Stimulated activated CD4-positive, alpha-beta T cell treated with anti-CD3 and anti-CD28 coated beads, Interleukin-1b, Interleukin-23, amount 100 ng/mL, for 24 hours (primary cell): Measurements from ENCODE around the gene PHAF1.

ENCODE experiments used
- DNase-seq, 4 experiments: peaks; one replicate each; pipeline ENCODE4 v3.0.0-alpha.2; 2020; ENCODE audit warnings: low read depth in 4 of 4, low spot score in 1 of 4

PHAF1 gene

GRCh38 chr16:67146523-67147357, 37.0 kb downstream of the PHAF1 start:
- no peak for DNase-seq

- DNase-seq = no peak
Measured at GRCh38 chr16:67147437-67148140, 37.8 kb downstream of the PHAF1 start.

DNA sequence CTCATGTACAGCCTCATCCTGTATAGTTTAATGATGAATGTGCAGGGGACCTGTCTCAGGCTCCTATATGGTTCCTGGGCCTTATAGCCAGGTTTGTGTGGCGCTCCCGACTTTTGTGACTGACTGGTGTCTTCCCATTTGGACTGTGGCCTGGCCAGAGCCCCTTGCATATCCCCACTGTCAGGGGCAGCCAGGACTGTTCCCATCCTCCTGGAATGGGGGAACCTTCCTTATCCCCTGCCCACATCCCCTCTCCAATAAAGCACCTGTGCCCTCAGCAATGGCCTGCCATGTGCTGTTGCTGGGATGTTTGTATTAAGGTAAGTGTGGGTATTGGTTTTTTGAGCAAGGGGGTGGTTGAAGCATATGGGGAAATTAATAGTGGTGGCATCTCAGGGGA, 38.5 kb downstream of the PHAF1 start:
- no peak for DNase-seq

GRCh38 chr16:67148656-67149275, 39.0 kb downstream of the PHAF1 start:
- no peak for DNase-seq

DNA sequence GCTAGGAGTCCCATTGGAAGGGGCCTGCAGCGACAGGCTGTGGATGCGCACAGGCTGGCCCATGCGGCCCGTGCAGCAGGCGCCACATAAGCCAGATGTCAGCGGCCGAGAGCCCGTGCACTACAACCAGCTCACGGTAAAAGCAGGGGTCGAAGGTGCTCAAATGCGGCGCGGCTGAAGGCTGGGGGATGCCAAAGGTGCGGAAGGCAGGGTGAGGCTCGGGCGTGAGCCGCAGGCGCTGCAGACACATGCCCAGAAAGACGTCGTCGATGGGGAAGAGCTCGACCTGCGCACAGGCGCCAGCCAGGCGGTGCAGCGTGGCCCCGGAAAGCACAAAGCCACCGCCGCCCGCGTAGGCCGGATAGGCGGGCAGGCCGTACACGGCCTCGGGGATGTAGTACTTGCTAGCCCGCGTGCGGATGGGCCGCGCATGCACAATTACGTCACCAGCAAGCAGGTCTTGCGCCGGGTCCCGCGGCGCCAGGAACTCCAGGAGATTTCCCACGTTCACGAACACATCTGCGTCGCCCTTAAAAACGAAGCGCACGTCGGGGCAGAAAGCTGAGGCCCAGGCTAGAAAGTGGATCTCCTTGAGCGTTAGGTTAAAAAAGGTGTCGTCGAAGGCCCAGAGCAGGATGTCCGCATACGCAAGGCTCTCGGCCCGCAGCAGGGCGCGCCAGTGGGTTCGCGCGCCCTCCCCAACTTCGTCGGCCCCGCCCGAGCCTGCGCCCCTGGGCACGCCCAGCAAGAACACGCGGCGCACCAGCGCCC, 39.7 kb downstream of the PHAF1 start:
- DNase-seq = no peak

- DNase-seq = no peak
Measured at GRCh38 chr16:67150047-67150832, 40.5 kb downstream of the PHAF1 start.

DNA sequence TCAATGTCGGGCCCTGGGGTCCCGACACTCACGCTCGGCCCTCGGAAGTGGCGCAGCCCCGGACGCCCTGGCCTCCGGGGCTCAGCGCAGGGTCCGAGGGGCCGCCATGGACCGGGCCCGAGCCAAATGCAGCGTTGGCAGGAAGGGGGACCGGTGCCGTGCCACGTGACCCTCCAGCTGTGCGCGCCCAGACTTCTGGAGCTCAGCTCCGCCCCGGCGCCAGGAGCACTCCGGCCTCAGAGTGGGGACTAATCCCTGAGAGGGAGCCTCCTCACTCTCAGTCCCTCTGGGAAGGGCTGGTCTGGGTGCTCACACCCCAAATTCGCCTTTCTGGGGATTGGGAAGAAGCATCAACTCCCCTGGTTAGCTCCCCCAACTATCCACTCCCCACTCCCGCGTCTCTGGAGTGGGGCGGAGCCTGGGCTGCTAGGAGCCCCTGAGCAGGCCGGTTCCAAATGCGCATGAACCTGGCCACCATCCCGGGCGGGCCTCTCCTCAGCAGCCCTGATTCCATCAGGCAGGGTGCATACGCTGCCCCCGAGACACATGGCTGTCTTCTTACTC, 41.2 kb downstream of the PHAF1 start, which contains the start of gene B3GNT9:
B3GNT9 (minus strand) TSS at position 166 of the 564 bp plus-strand sequence. CDS start 513 bp downstream, outside the sequence.
- DNase-seq = no peak

GRCh38 chr16:67151431-67152097, 41.8 kb downstream of the PHAF1 start:
- DNase-seq = no peak

- DNase-seq = no peak
Measured at GRCh38 chr16:67154578-67155294, 45.0 kb downstream of the PHAF1 start.

DNA sequence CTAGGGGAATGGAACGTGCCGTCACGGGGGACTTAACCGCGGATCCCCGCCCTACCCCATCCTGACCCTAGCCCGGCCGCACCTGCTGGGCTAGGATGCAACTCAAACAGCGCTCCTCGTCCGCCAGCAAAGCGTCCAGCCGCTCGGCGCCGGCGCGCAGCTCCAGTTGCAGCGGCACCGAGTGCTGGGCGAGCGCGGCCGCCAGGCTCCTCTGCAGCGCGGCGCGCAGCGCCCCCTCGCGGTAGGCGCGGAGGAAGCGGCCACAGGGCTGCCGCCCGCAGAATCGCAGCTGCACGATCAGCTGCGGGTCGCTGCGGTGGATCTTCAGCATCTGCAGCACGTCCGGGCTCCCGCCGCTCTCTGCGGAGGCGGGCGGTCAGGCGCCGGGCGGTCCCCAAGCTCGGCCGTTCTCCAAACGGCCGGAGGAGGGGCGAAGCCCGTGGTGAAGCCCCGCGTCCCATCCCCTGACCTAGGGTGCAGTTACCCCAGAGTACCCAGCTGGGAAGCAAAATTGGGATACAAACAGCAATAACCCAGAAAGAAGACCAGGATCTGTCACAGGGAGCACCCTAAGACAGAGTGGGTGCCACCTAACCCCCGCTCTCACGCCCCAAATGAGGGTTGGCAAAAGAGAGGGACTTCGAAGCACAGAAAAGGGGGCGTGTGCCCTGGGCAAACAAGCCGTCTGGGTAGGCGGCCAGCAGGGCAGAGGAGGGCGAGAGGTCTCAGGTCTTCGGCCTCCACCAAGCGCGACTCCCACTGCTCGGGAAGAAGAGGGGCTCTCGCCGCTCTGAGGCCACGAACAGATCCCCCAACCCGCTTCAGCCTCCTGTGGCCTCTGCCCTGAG, 45.8 kb downstream of the PHAF1 start:
- peak; percentile 61 to 73 (median 65) for DNase-seq

GRCh38 chr16:67156143-67156844, 46.6 kb downstream of the PHAF1 start:
- DNase-seq = no peak

DNA sequence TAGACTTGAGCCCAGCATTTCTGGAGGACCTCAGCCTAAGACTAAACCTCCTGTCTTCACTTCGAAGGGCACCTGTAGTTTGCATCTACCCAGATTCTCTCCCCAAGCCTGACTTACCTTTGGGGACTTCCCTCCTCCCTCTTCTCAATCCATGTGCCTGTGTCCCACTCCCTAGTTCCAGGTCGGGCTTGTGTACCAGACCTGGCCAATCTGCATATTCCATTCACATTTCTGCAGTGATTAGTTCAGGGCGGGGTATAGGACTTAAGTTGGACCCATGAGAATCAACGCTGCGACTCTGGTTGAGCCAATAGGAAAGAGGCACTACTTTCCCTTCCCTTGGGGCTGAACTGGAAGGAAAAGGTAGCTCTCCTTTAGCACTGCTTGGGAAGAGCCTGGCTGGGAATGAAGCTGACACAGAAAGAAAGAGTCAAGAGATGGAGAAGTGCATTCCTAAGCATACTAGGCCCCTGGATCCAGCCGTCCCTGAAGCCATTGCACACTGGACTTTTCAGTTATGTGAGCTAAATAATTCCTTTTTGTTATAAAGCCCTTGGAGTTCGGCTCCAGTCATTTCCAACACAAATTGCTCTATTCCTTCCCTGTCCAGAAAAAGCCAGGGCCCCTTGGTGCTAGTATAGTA, 47.5 kb downstream of the PHAF1 start:
- DNase-seq = no peak

DNA sequence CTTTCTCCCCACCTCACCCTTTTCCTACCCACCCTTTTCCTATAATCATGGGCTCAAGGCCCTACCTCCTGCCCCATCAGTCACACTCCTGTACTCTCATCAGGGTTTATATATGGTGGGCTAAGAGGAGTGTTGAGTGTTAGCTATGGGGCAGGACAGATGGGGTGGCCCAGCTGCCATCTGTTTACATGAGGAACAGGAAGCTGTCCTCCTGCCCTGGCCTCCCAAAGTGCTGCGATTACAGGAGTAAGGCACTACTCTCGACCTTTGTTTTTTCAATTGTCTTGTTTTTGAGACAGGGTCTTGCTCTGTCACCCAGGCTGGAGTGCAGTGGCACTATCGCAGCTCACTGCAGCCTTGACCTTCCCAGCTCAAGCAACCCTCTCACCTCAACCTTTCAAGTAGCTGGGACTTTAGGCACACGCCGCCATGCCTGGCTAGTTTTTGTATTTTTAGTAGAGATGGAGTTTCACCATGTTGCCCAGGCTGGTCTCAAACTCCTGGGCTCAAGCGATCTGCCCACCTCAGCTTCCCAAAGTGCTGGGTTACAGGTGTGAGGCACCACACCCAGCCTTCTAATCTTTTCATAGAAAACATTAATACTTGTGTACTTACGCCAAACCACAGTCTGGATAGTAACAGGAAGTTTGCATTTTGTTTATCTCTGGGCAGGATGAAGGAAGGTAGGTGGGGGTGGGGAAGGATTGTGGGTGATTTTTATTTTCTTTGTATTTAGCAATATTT, 48.3 kb downstream of the PHAF1 start:
- DNase-seq = no peak

DNA sequence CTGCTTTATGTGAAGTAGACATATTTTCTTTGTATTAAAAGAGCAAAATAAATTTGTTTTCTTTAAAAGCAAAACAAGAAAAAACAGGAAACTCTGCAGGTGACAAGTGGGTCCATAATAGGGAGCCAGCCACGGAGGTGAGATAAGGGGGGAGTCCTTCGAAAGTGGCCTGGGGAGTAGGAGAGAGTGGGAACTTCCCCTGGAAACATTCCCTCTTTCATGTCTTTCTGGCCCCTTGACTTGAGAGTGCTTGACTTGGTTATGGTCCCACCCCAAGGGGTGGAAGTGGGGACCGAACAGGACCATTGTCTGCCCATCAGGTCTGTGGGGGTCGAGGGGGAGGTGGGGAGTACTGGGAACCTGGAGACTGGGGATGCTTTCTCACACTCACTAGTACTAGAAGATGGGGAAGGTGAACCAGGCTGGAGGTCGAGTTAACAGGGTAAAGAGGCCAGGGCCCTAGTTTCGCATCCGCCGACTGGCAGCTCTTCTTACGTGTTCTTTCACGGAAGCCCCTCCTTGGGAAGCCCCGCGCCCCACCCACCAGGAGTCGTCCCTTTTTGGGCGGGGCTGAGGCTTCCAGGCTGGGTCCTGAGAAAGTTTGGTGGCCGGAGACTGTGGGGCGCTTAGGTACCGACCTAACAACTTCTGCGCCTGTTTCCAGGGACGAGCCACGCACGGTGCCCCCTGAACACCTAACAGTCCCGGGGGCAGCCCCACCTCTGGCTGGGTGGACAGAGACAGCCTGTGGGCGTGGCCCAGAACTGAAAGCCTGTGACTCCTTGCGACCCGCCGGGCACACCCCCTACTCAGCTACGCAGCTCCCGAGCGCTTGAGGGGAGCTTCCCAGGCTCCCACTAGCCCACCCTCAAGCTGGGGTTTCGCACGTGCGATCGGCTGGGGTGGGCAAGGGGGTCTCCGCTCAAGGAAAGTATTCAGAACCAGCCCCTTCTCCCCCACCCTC, 49.2 kb downstream of the PHAF1 start:
- peak in 1 of 4 experiments; percentile 78 for DNase-seq

GRCh38 chr16:67161595-67162058, 51.9 kb downstream of the PHAF1 start:
- no peak for DNase-seq
